ENCODE measurements around the gene SNRNP25. TPM values are rescaled to one million over a fixed set of nuclear protein-coding genes. Genes with fewer than 3 reads are reported as not detected.

SNRNP25 gene
- total and polyA plus RNA-seq, 4 experiments from 2014 or later = 10.0 to 20.1 (median 11.3) TPM

DNA sequence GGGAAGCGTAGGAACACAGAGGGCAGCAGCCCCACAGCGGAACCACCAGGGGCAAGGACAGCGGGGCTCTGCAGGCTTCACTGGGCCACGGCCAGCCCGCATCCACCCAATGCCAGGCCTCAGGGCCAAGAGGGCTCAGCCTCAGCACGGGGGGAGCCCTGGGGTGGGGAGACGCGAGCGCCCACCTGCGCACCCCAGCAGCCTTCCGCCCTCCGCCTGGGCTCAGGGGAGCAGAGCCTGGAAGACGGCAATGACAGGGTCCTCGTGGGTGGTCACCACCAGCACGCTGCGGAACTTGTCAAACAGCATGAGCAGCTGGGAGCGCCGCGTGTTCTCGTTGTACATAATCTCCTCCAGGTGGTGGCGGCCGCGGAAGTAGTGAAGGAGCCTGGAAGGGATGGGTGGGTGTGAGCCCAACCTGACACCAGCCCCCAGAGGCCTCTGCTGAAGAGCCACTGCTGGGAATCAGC lies 32.9 kb downstream of the SNRNP25 start:
- Histone ChIP-seq H3K36me3 (ENCODE audit: insufficient read depth, low read length) (peaks cover 4% of the 10 kb centered on the region), H3K4me3 (ENCODE audit: low read length in 2 of 2) (no peak overlapping the region), H3K27me3 (ENCODE audit: insufficient read depth, low read length) (no peaks in the 10 kb centered on the region), H3K4me1 (ENCODE audit: insufficient read depth, low read length) (peaks cover 20% of the 10 kb centered on the region), H3K27ac (ENCODE audit: low read depth, low read length) (no peak overlapping the region), H3K9me3 (ENCODE audit: control insufficient read depth in 1 of 2, low read length in 2 of 2) (no peaks in the 10 kb centered on the region)
- ChIA-PET POLR2A (ENCODE audit: partially characterized antibody) (no interaction called here), CTCF (ENCODE audit: partially characterized antibody) (interaction anchor here (0.8 to 1.4 kb wide), 3 partner anchors 10 to 21 kb away, joined by 4 to 5 read pairs (median 4); no protein-coding TSS in a partner anchor)
- Mint-ChIP-seq H3K4me3 (no peak overlapping the region), H3K27ac (no peak overlapping the region), H3K27me3 (no peaks in the 10 kb centered on the region), H3K9me3 (no peaks in the 10 kb centered on the region), H3K36me3 (peaks cover 4 to 35% of the 10 kb centered on the region in 2 donors), H3K4me1 (peaks cover 10 to 26% (median 19%) of the 10 kb centered on the region in 4 donors)
- intact Hi-C loops (cut with micrococcal nuclease) = no loop called here
- no peak for DNase-seq

DNA sequence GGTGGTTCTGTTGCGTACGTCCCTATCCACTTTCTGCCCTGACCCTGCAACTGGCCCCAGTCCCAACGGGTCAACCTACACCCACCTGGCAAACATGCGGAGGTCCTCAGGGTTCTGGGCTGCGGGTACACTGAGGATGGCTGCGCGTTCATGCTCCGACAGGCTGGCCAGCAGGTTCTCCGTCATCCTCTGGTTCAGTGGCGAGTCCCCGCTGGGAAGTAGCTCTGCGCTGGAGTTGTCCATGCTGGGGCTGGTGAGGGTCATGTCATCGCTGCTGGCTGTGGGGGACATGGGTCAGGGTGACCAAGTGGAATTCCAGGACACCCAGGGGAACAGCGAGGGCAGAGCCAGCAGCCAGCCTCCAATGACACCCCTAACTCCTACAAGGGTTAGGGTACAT lies 35.0 kb downstream of the SNRNP25 start:
- POLR2A ChIA-PET (ENCODE audit: partially characterized antibody) = no interaction called here
- Mint-ChIP-seq H3K27ac (no peak overlapping the region), H3K9me3 (no peaks in the 10 kb centered on the region), H3K36me3 (peaks cover 4 to 34% of the 10 kb centered on the region in 2 donors), H3K27me3 (no peaks in the 10 kb centered on the region), H3K4me3 (no peak overlapping the region), H3K4me1 (peaks cover 9 to 16% (median 13%) of the 10 kb centered on the region in 4 donors)
- CTCF ChIA-PET (ENCODE audit: partially characterized antibody) = interaction anchor here (1.1 kb wide), 1 partner anchor 18 kb away, joined by 3 read pairs; no protein-coding TSS in a partner anchor
- no peak for DNase-seq
- Histone ChIP-seq H3K27me3 (ENCODE audit: insufficient read depth, low read length) (no peaks in the 10 kb centered on the region), H3K4me3 (ENCODE audit: low read length in 2 of 2) (no peak overlapping the region), H3K4me1 (ENCODE audit: insufficient read depth, low read length) (peaks cover 18% of the 10 kb centered on the region), H3K36me3 (ENCODE audit: insufficient read depth, low read length) (peaks cover 4% of the 10 kb centered on the region), H3K27ac (ENCODE audit: low read depth, low read length) (no peak overlapping the region), H3K9me3 (ENCODE audit: control insufficient read depth in 1 of 2, low read length in 2 of 2) (no peaks in the 10 kb centered on the region)
- intact Hi-C loops (cut with micrococcal nuclease) = no loop called here

DNA sequence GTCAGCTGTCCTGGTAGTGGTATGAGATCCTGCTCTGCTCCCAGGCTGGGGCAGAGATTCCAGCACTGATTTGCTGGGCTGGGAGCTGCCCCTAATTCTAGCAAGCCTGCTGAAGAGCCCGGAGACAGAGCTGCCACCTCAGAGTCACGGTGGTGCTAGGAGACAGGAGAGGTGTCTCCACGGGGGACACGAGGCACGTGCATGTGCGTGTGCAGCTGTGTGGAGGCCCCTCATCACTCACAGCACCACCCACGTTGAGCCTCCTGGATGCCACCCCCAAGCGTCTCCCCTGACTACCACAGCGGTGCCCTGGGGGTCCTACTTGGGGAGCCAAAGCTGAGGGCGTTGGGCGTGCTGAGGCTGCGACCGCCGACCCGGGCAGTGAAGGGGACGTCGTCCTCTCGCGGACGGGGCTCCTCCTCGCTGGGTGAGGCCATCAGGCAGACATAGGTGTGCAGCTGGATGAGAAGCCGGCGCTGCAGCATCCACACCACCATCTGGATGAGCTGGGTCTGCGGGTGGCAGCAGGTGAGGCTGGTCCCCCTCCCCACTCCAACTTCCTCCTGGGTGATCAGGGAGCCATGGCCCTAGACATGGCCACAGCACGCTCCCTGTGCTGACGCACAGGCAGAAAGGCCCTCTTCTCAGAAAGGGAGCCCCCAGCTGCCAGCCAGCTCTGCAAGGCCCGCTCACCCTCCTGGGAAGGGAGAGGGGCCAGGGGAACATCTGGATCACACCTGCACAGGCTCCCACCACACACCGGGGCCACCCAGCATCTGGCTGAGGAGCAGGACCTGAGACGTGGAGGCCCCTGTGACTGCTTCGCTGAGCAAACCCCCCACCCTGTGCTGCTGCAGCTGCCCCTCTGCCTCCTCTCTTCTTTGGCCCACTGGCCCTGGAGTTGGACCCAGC lies 36.0 kb downstream of the SNRNP25 start:
- H3K4me1 ChIP-seq (ENCODE audit: insufficient read depth, low read length) = peaks cover 8% of the 10 kb centered on the region
- no peak overlapping the region for H3K27ac ChIP-seq (ENCODE audit: low read depth, low read length)
- Mint-ChIP-seq H3K36me3 (peaks cover 4 to 28% of the 10 kb centered on the region in 2 donors), H3K27ac (no peak overlapping the region), H3K27me3 (no peaks in the 10 kb centered on the region), H3K9me3 (no peaks in the 10 kb centered on the region), H3K4me3 (no peak overlapping the region), H3K4me1 (peaks cover 2 to 6% (median 4%) of the 10 kb centered on the region in 4 donors)
- CTCF ChIA-PET (ENCODE audit: partially characterized antibody) = interaction anchor here (1.1 to 2.4 kb wide), 2 partner anchors 17 to 24 kb away, joined by 3 to 12 read pairs; no protein-coding TSS in a partner anchor
- H3K27me3 ChIP-seq (ENCODE audit: insufficient read depth, low read length) = no peaks in the 10 kb centered on the region
- no peak for DNase-seq
- POLR2A ChIA-PET (ENCODE audit: partially characterized antibody) = interaction anchor here (0.5 kb wide), 1 partner anchor 179 kb away, joined by 3 read pairs; no protein-coding TSS in a partner anchor
- peaks cover 4% of the 10 kb centered on the region for H3K36me3 ChIP-seq (ENCODE audit: insufficient read depth, low read length)
- no peaks in the 10 kb centered on the region for H3K9me3 ChIP-seq (ENCODE audit: control insufficient read depth in 1 of 2, low read length in 2 of 2)
- no peak overlapping the region for H3K4me3 ChIP-seq (ENCODE audit: low read length in 2 of 2)
- intact Hi-C loops (cut with micrococcal nuclease) = no loop called here

DNA sequence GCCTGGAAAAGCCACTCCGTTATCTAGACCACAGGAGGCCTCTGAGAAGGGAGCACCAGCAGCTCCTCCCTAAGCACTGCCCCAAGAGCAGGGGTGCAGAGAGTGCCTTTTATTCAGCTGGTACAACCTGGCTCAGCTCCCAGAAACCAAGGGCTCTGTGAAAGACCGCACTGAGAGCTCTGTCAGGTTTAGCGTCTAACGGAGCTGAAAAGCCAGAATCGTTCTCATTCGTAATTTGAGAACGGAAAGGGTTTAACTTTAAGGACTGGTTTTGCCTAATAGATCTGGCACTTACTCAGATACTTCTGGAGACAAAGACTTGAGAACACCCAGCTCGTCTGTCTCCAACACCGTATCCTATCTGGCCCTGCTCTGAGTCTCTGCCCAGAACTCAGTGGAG lies 37.9 kb downstream of the SNRNP25 start:
- ChIA-PET CTCF (ENCODE audit: partially characterized antibody) (interaction anchor here (2.4 kb wide), 1 partner anchor 25 kb away, joined by 12 read pairs; no protein-coding TSS in a partner anchor), POLR2A (ENCODE audit: partially characterized antibody) (interaction anchor here (0.5 to 1.7 kb wide), 4 partner anchors 12 to 39 kb away, joined by 3 to 4 read pairs (median 3); partner anchors contain the start of genes POLR3K and SNRNP25)
- H3K36me3 Mint-ChIP-seq = peaks cover 0 to 17% of the 10 kb centered on the region in 2 donors
- no peaks in the 10 kb centered on the region for H3K4me1 Mint-ChIP-seq
- H3K27ac ChIP-seq (ENCODE audit: low read depth, low read length) = no peak overlapping the region
- H3K4me3 ChIP-seq (ENCODE audit: low read length in 2 of 2) = no peak overlapping the region
- no peaks in the 10 kb centered on the region for H3K9me3 ChIP-seq (ENCODE audit: control insufficient read depth in 1 of 2, low read length in 2 of 2)
- no peaks in the 10 kb centered on the region for H3K4me1 ChIP-seq (ENCODE audit: insufficient read depth, low read length)
- H3K9me3 Mint-ChIP-seq = no peaks in the 10 kb centered on the region
- DNase-seq = no peak
- no peaks in the 10 kb centered on the region for H3K27me3 Mint-ChIP-seq
- no peak overlapping the region for H3K4me3 Mint-ChIP-seq
- H3K36me3 ChIP-seq (ENCODE audit: insufficient read depth, low read length) = peaks cover 4% of the 10 kb centered on the region
- intact Hi-C loops (cut with micrococcal nuclease) = no loop called here
- no peak overlapping the region for H3K27ac Mint-ChIP-seq
- no peaks in the 10 kb centered on the region for H3K27me3 ChIP-seq (ENCODE audit: insufficient read depth, low read length)

DNA sequence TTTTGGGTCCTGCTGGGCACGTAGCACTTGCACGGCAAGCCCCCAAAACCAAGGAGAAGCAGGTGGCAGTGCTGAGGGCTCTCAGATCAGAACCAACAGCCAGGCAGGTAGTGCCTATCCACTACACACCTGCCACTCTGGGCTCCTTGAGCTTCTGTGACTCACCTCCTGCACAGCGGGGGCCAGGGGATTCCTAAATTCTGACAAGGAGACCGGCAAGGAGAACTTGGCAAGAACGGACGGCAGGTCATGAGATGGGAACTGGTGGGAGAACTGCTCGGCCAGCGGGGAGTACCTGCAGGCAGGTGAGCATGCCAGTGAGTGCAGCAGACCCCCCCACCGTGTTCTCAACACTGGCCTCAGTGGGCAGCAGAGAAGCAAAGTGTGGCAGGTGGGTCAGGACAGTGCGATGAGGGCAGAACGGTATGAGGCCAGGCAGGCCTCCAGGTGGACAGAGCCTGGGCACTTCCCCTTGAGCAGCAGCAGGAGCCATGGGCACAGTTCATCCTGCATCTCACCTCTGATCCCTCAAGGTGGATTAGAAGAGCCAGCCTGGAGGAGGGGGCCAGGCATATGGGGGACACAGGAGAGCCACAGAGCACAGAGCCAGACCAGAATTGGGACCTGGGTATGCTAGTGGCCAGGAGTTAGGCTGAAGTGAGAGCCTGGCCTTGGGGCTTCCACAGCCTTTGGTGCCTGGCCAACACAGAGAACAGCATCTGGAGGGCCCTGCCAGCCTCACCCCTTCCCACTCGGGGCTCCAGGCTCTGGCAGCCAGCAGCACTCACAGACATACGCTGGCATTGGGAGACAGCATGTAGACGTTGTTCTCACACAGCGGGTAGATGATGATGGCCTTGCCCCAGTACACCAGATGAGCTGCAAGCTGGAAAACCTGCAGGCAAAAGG lies 39.1 kb downstream of the SNRNP25 start:
- H3K4me3 Mint-ChIP-seq = no peak overlapping the region
- H3K36me3 ChIP-seq (ENCODE audit: insufficient read depth, low read length) = peaks cover 7% of the 10 kb centered on the region
- no peak for DNase-seq
- H3K27me3 ChIP-seq (ENCODE audit: insufficient read depth, low read length) = no peaks in the 10 kb centered on the region
- intact Hi-C loops (cut with micrococcal nuclease) = no loop called here
- no peaks in the 10 kb centered on the region for H3K9me3 ChIP-seq (ENCODE audit: control insufficient read depth in 1 of 2, low read length in 2 of 2)
- no peaks in the 10 kb centered on the region for H3K4me1 ChIP-seq (ENCODE audit: insufficient read depth, low read length)
- H3K4me3 ChIP-seq (ENCODE audit: low read length in 2 of 2) = no peak overlapping the region
- no peaks in the 10 kb centered on the region for H3K9me3 Mint-ChIP-seq
- peaks cover 3 to 6% (median 4%) of the 10 kb centered on the region in 4 donors for H3K4me1 Mint-ChIP-seq
- ChIA-PET CTCF (ENCODE audit: partially characterized antibody) (interaction anchor here (6.4 kb wide), 1 partner anchor 14 kb away, joined by 42 read pairs; no protein-coding TSS in a partner anchor), POLR2A (ENCODE audit: partially characterized antibody) (no interaction called here)
- no peak overlapping the region for H3K27ac ChIP-seq (ENCODE audit: low read depth, low read length)
- H3K36me3 Mint-ChIP-seq = peaks cover 0 to 15% of the 10 kb centered on the region in 2 donors
- H3K27ac Mint-ChIP-seq = peak overlapping the region in 1 of 7 donors; percentile 84
- H3K27me3 Mint-ChIP-seq = no peaks in the 10 kb centered on the region

DNA sequence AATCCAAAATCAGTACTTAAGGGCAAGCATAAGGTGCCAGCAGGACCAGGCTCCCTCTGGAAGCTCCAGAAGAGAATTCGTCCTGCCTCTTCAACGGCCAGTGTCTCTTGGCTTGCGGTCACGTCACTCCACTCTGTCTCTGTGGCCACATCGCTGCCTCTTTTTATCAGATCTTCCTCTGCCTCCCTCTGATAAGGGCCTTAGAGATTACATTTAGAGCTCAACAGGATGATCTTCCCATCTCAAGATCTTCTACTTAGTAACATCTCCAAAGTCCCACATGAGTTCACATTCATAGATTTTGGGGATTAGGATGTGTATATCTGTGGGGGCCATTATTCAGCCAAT lies 41.3 kb downstream of the SNRNP25 start:
- Mint-ChIP-seq H3K4me3 (no peak overlapping the region), H3K4me1 (peaks cover 3 to 6% (median 4%) of the 10 kb centered on the region in 4 donors), H3K27me3 (no peaks in the 10 kb centered on the region), H3K9me3 (no peaks in the 10 kb centered on the region), H3K27ac (no peak overlapping the region), H3K36me3 (peaks cover 0 to 12% of the 10 kb centered on the region in 2 donors)
- Histone ChIP-seq H3K9me3 (ENCODE audit: control insufficient read depth in 1 of 2, low read length in 2 of 2) (no peaks in the 10 kb centered on the region), H3K4me3 (ENCODE audit: low read length in 2 of 2) (no peak overlapping the region), H3K4me1 (ENCODE audit: insufficient read depth, low read length) (no peaks in the 10 kb centered on the region), H3K27me3 (ENCODE audit: insufficient read depth, low read length) (no peaks in the 10 kb centered on the region), H3K27ac (ENCODE audit: low read depth, low read length) (no peak overlapping the region), H3K36me3 (ENCODE audit: insufficient read depth, low read length) (peaks cover 5% of the 10 kb centered on the region)
- POLR2A ChIA-PET (ENCODE audit: partially characterized antibody) = interaction anchor here (1.0 kb wide), 1 partner anchor 29 kb away, joined by 3 read pairs; no protein-coding TSS in a partner anchor
- CTCF ChIA-PET (ENCODE audit: partially characterized antibody) = interaction anchor here (1.2 to 6.4 kb wide), 4 partner anchors 11 to 55 kb away, joined by 3 to 165 read pairs (median 23); no protein-coding TSS in a partner anchor
- intact Hi-C loops (cut with micrococcal nuclease) = no loop called here
- no peak for DNase-seq

All from CD4-positive, alpha-beta memory T cell (primary cell).